MCF 10A (cell line): ENCODE results near the gene RHBDL1. TPM values are rescaled to one million over a fixed set of nuclear protein-coding genes. Genes with fewer than 3 reads are reported as not detected.
"Not testable (repeated sequence)": the region's sequence is repeated elsewhere in the genome, so short reads cannot be mapped to it uniquely, and the experiment has no call there.

Experiments
- BruUV-seq: library from RNA; stranded (reverse); fragments of 400-500 nt; replicated peaks from 2 replicates; lab custom pipeline; 2021; lab: Mats Ljungman, UMichigan
- CTCF ChIA-PET: fragments of 300-600 bp; sonication (Branson Sonifier 250); formaldehyde crosslinking; extraction: SDS; loops from one replicate; lab custom pipeline; 2021; ENCODE audit warnings: antibody characterized with exemption, inconsistent platforms; lab: Yijun Ruan, JAX
- POLR2A ChIA-PET: fragments of 300-600, 350-650 bp; sonication (Branson Sonifier 250); formaldehyde crosslinking; extraction: SDS; loops from one replicate; lab custom pipeline; 2020; ENCODE audit warnings: antibody characterized with exemption, inconsistent platforms; lab: Yijun Ruan, JAX
- DNase-seq: peaks from one replicate; pipeline ENCODE4 v3.0.0-alpha.2; 2018; ENCODE audit not compliant: unreplicated experiment
- H3K27ac Mint-ChIP-seq: one replicate; pipeline ENCODE4 v1.8.0; 2022; ENCODE audit warnings: mild to moderate bottlenecking, low read depth, mixed read lengths; ENCODE audit not compliant: unreplicated experiment
- H3K27me3 Mint-ChIP-seq: one replicate; pipeline ENCODE4 v1.8.0; 2022; ENCODE audit warnings: mixed read lengths; ENCODE audit not compliant: insufficient read depth, unreplicated experiment
- H3K36me3 Mint-ChIP-seq: one replicate; pipeline ENCODE4 v1.8.0; 2022; ENCODE audit warnings: mild to moderate bottlenecking, moderate library complexity, mixed read lengths; ENCODE audit not compliant: insufficient read depth, unreplicated experiment
- H3K4me1 Mint-ChIP-seq: one replicate; pipeline ENCODE4 v1.8.0; 2022; ENCODE audit warnings: mixed read lengths; ENCODE audit not compliant: insufficient read depth, unreplicated experiment
- H3K4me3 Mint-ChIP-seq: one replicate; pipeline ENCODE4 v1.8.0; 2022; ENCODE audit warnings: mild to moderate bottlenecking, moderate library complexity, mixed read lengths; ENCODE audit not compliant: unreplicated experiment
- H3K9me3 Mint-ChIP-seq: one replicate; pipeline ENCODE4 v1.8.0; 2022; ENCODE audit warnings: mixed read lengths; ENCODE audit not compliant: unreplicated experiment
- CTCF ChIP-seq: fragments of 200-600 bp; IDR thresholded peaks from one replicate; pipeline ENCODE4 v1.8.0; 2022; ENCODE audit warnings: antibody characterized with exemption, mild to moderate bottlenecking; ENCODE audit not compliant: unreplicated experiment
- intact Hi-C: fragments of 100-400 bp; cut with micrococcal nuclease; formaldehyde crosslinking; loops from 2 replicates; pipeline ENCODE4 v1.14.1; 2022
- total RNA-seq: library from RNA; stranded (reverse); gene quantifications from 2 replicates; pipeline ENCODE4 v1.2.3, GENCODE V29; 2022

The RHBDL1 gene
- total RNA-seq, 1 experiment from 2014 or later: 3.0 TPM

- H3K27me3 Mint-ChIP-seq: no peaks in the 10 kb centered on the region
- intact Hi-C loops: no loop called here
- no peak for DNase-seq
- BruUV-seq: no TSS peak
- no peak overlapping the region for H3K4me3 Mint-ChIP-seq
- no peak for TF ChIP-seq CTCF
- peaks cover 70% of the 10 kb centered on the region for H3K36me3 Mint-ChIP-seq
- H3K27ac Mint-ChIP-seq: no peak overlapping the region
- CTCF ChIA-PET: interaction anchor here (0.8 to 1.3 kb wide), 7 partner anchors 8 to 63 kb away, joined by 3 to 4 read pairs (median 3); no protein-coding TSS in a partner anchor
- H3K4me1 Mint-ChIP-seq: peaks cover 6% of the 10 kb centered on the region
- POLR2A ChIA-PET: interaction anchor here (0.5 to 1.3 kb wide), 6 partner anchors 9 to 53 kb away, joined by 3 to 6 read pairs (median 4); partner anchors contain the start of gene ANTKMT
- no peaks in the 10 kb centered on the region for H3K9me3 Mint-ChIP-seq
Measured at GRCh38 chr16:686459-687260, 11.2 kb downstream of the RHBDL1 start.

- H3K36me3 Mint-ChIP-seq: peaks cover 67% of the 10 kb centered on the region
- peaks cover 10% of the 10 kb centered on the region for H3K4me1 Mint-ChIP-seq
- TF ChIP-seq CTCF: no peak
- no peak for DNase-seq
- no peak overlapping the region for H3K27ac Mint-ChIP-seq
- no peak overlapping the region for H3K4me3 Mint-ChIP-seq
- ChIA-PET POLR2A (interaction anchor here (0.6 kb wide), 1 partner anchor 98 kb away, joined by 3 read pairs; the partner anchor contains the start of gene RAB40C), CTCF (interaction anchor here (0.7 to 1.3 kb wide), 5 partner anchors 8 to 54 kb away, joined by 3 to 4 read pairs (median 3); no protein-coding TSS in a partner anchor)
- BruUV-seq: no TSS peak
- H3K27me3 Mint-ChIP-seq: no peaks in the 10 kb centered on the region
- no peaks in the 10 kb centered on the region for H3K9me3 Mint-ChIP-seq
- intact Hi-C loops: no loop called here
Measured at GRCh38 chr16:687499-687898, 12.0 kb downstream of the RHBDL1 start.

GRCh38 chr16:689175-689897 is 13.9 kb downstream of the RHBDL1 start:
- intact Hi-C loops: no loop called here
- Mint-ChIP-seq H3K27ac (peak overlapping the region; percentile 86), H3K4me1 (peaks cover 10% of the 10 kb centered on the region), H3K36me3 (peaks cover 66% of the 10 kb centered on the region), H3K9me3 (no peaks in the 10 kb centered on the region), H3K27me3 (no peaks in the 10 kb centered on the region), H3K4me3 (peak overlapping the region; percentile 87)
- no TSS peak for BruUV-seq
- ChIA-PET POLR2A (interaction anchor here (0.6 to 4.1 kb wide), 16 partner anchors 8 to 413 kb away, joined by 3 to 32 read pairs (median 4); partner anchors contain the start of genes ANTKMT, CCDC78, FBXL16 and METRN), CTCF (interaction anchor here (0.6 to 1.9 kb wide), 4 partner anchors 22 to 200 kb away, joined by 3 to 7 read pairs (median 5); no protein-coding TSS in a partner anchor)
- TF ChIP-seq CTCF: no peak
- DNase-seq: no peak

DNA sequence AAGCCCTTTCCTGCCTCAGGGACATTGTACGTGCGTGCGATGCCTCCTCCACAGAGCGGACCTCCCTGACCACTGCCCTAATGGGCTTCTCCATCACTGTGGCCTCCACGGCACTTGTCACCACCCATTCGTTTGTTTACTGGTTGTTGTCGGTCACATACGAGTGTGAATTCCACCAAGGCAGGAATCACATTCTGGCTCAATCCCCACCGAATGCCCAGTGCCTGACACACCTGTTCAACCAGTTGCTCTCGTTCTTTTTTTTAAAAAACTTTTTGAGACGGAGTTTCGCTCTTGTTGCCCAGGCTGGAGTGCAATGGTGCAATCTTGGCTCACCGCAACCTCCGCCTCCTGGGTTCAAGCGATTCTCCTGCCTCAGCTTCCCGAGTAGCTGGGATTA is 15.8 kb downstream of the RHBDL1 start:
- Mint-ChIP-seq H3K4me1 (peaks cover 10% of the 10 kb centered on the region), H3K36me3 (peaks cover 75% of the 10 kb centered on the region), H3K4me3 (peak overlapping the region; percentile 87)
- POLR2A ChIA-PET: interaction anchor here (1.1 to 4.1 kb wide), 5 partner anchors 10 to 29 kb away, joined by 3 to 32 read pairs (median 17); partner anchors contain the start of genes ANTKMT, METRN, RHBDL1 and STUB1
- intact Hi-C loops, H3K27ac Mint-ChIP-seq, DNase-seq, H3K27me3 Mint-ChIP-seq, BruUV-seq, H3K9me3 Mint-ChIP-seq: not testable (repeated sequence)
- CTCF ChIA-PET: interaction anchor here (0.6 kb wide), 1 partner anchor 306 kb away, joined by 3 read pairs; no protein-coding TSS in a partner anchor
